22Rv1 (cell line): ENCODE data around the gene PDE10A.

Source experiments
- CTCF ChIP-seq: fragments of 450-650 bp; IDR thresholded peaks from 2 replicates; pipeline ENCODE4 v1.5.1; 2017; ENCODE audit warnings: mild to moderate bottlenecking
- ZFX ChIP-seq: fragments of 450-650 bp; IDR thresholded peaks from 2 replicates; pipeline ENCODE4 v1.6.1; 2017; ENCODE audit warnings: antibody characterized with exemption, borderline replicate concordance

GRCh38 chr6:165571068-165571682 is 91.9 kb downstream of the PDE10A start:
- TF ChIP-seq CTCF (no peak), ZFX (no peak)
